Cardiac fibroblast (primary cell): ENCODE data around the gene SVIL.
A peak's percentile ranks its signal among the peaks of the same experiment; 100 is the strongest.
"Not testable (repeated sequence)": the region's sequence is repeated elsewhere in the genome, so short reads cannot be mapped to it uniquely, and the experiment has no call there.

Experiments used
- DNase-seq, 2 donors: peaks; one replicate each; pipeline versions ENCODE4 v3.0.0 to v3.0.0-alpha.2; 2010; ENCODE audit warnings: low read depth in 2 of 2
- H3K4me3 ChIP-seq, 2 donors: replicated peaks in 1 of 2; 1 replicate in 1 of 2; 2 replicates in 1 of 2; pipeline ENCODE4 v1.5.1; 2011; ENCODE audit warnings: low read depth in 2 of 2, low read length in 2 of 2, mild to moderate bottlenecking in 2 of 2, moderate library complexity in 1 of 2
- CTCF ChIP-seq: IDR thresholded peaks from one replicate; pipeline ENCODE4 v1.5.1; 2011; ENCODE audit warnings: low read depth, mild to moderate bottlenecking, low read length, inconsistent platforms

The SVIL gene

GRCh38 chr10:29469481-29470354 is 165.1 kb downstream of the SVIL start:
- no peak for TF ChIP-seq CTCF
- no peak for DNase-seq
- H3K4me3 ChIP-seq, result no peak overlapping the region

GRCh38 chr10:29465384-29465783 is 169.4 kb downstream of the SVIL start:
- no peak for DNase-seq
- peak; percentile 34 for TF ChIP-seq CTCF
- no peak overlapping the region for H3K4me3 ChIP-seq

GRCh38 chr10:29464671-29465171 is 170.1 kb downstream of the SVIL start:
- not testable (repeated sequence) for DNase-seq, H3K4me3 ChIP-seq

- no peak for TF ChIP-seq CTCF
- H3K4me3 ChIP-seq, result no peak overlapping the region
- no peak for DNase-seq
These were observed 173.7 kb downstream of the SVIL start for GRCh38 chr10:29461042-29461441.

- DNase-seq, H3K4me3 ChIP-seq: not testable (repeated sequence)
These were observed 176.6 kb downstream of the SVIL start for GRCh38 chr10:29458190-29458589.

- DNase-seq, result no peak
- TF ChIP-seq CTCF, result no peak
- no peak overlapping the region for H3K4me3 ChIP-seq
These were observed 179.7 kb downstream of the SVIL start for GRCh38 chr10:29455095-29455494.

- TF ChIP-seq CTCF, result no peak
- DNase-seq, result no peak
- no peak overlapping the region for H3K4me3 ChIP-seq
These were observed 180.5 kb downstream of the SVIL start for GRCh38 chr10:29454250-29454649.

GRCh38 chr10:29452546-29452945 is 182.2 kb downstream of the SVIL start:
- no peak overlapping the region for H3K4me3 ChIP-seq
- TF ChIP-seq CTCF, result no peak
- DNase-seq, result no peak
